GM12878 (cell line): ENCODE data around the gene GALK2. TPM values are rescaled to one million over a fixed set of nuclear protein-coding genes. Genes with fewer than 3 reads are reported as not detected.

Source experiments
- ATAC-seq: fragments of 200-7000 bp; cut with Tn5 transposase; 3 replicates; pipeline ENCODE4 v1.9.1; 2020; ENCODE audit warnings: mild to moderate bottlenecking, moderate library complexity
- BruUV-seq: library from RNA; stranded (reverse); fragments of 400-500 nt; replicated peaks from 2 replicates; lab custom pipeline; 2021; lab: Mats Ljungman, UMichigan
- CTCF ChIA-PET: fragments of 300-600 bp; sonication (Branson Sonifier 250); formaldehyde crosslinking; extraction: SDS; loops from one replicate; lab custom pipeline; 2021; ENCODE audit warnings: inconsistent platforms; lab: Yijun Ruan, JAX
- POLR2A ChIA-PET: fragments of 350-600 bp; formaldehyde crosslinking; extraction: SDS; loops from one replicate; lab custom pipeline; 2021; ENCODE audit warnings: inconsistent platforms; lab: Charles Lee
- RAD21 ChIA-PET: fragments of 300-600 bp; sonication (Branson Sonifier 250); formaldehyde crosslinking; loops from one replicate; lab custom pipeline; 2023; ENCODE audit warnings: antibody characterized with exemption; ENCODE audit not compliant: unreplicated experiment; lab: Charles Lee
- SMC1A ChIA-PET: fragments of 300-600 bp; sonication (Branson Sonifier 250); formaldehyde crosslinking; loops from one replicate; lab custom pipeline; 2023; ENCODE audit not compliant: unreplicated experiment, uncharacterized antibody; lab: Charles Lee
- DNase-seq: peaks from one replicate; pipeline ENCODE4 v3.0.0-alpha.2; 2011; ENCODE audit warnings: low read depth, low spot score
- FAIRE-seq: peaks from 3 replicates; lab custom pipeline; 2011; peaks lifted over from hg19 to GRCh38; lab: Jason Lieb, UNC
- H2AFZ ChIP-seq: 2 replicates; pipeline ENCODE4 v1.6.0; 2011; ENCODE audit warnings: low read depth, low read length, control low read depth; ENCODE audit not compliant: control insufficient read depth
- H3K27ac ChIP-seq: 2 replicates; pipeline ENCODE4 v1.5.1; 2011; ENCODE audit warnings: control low read depth; ENCODE audit not compliant: control insufficient read depth, insufficient read depth
- H3K27me3 ChIP-seq, 2 experiments: replicated peaks in 1 of 2; 2 replicates each; pipeline versions ENCODE4 v1.6.0 to v1.6.1; 2011; ENCODE audit warnings: low read length in 1 of 2; ENCODE audit not compliant: control insufficient read depth in 2 of 2, insufficient read depth in 2 of 2
- H3K36me3 ChIP-seq, 2 experiments: 2 replicates each; pipeline ENCODE4 v1.5.1; 2011; ENCODE audit warnings: low read length in 1 of 2; ENCODE audit not compliant: control insufficient read depth in 2 of 2, insufficient read depth in 2 of 2
- H3K4me1 ChIP-seq: 2 replicates; pipeline ENCODE4 v1.6.1; 2011; ENCODE audit warnings: mild to moderate bottlenecking, low read length, moderate library complexity, mixed read lengths; ENCODE audit not compliant: control insufficient read depth, insufficient read depth
- H3K4me2 ChIP-seq: 2 replicates; pipeline ENCODE4 v1.6.0; 2011; ENCODE audit warnings: control low read depth; ENCODE audit not compliant: control insufficient read depth, insufficient read depth
- H3K4me3 ChIP-seq: fragments of 200-600 bp; sonication (generic); 2 replicates; pipeline ENCODE4 v1.5.1; 2016
- H3K79me2 ChIP-seq: 2 replicates; pipeline ENCODE4 v1.6.0; 2011; ENCODE audit warnings: low read length; ENCODE audit not compliant: control insufficient read depth, insufficient read depth
- H3K9ac ChIP-seq: 2 replicates; pipeline ENCODE4 v1.8.0; 2011; ENCODE audit warnings: low read length, control low read depth, mixed read lengths; ENCODE audit not compliant: control insufficient read depth, insufficient read depth
- H3K9me3 ChIP-seq: replicated peaks from 3 replicates; pipeline ENCODE4 v1.5.1; 2011; ENCODE audit warnings: mild to moderate bottlenecking, low read length; ENCODE audit not compliant: control insufficient read depth, insufficient read depth
- H4K20me1 ChIP-seq: 2 replicates; pipeline ENCODE4 v1.6.0; 2011; ENCODE audit not compliant: control insufficient read depth, insufficient read depth
- ASH2L ChIP-seq: fragments of 300-600, 200-600 bp; sonication (generic); IDR thresholded peaks from 2 replicates; pipeline ENCODE4 v1.6.1; 2017; ENCODE audit warnings: low read depth, mild to moderate bottlenecking, borderline replicate concordance
- ATF3 ChIP-seq: IDR thresholded peaks from 2 replicates; pipeline ENCODE4 v1.6.1; 2011; ENCODE audit warnings: low read depth, mild to moderate bottlenecking, low read length, moderate library complexity, borderline replicate concordance; ENCODE audit errors: extremely low read depth
- ETV6 ChIP-seq, 2 experiments: fragments of 450-650 bp in 1 of 2; IDR thresholded peaks in 1 of 2; conservative IDR thresholded peaks in 1 of 2; 2 replicates each; pipeline ENCODE4 v1.6.1; 2014; ENCODE audit warnings: antibody characterized with exemption in 1 of 2, borderline replicate concordance in 1 of 2, low read depth in 1 of 2, mild to moderate bottlenecking in 1 of 2, moderate library complexity in 1 of 2
- HDAC6 ChIP-seq: fragments of 200-600 bp; sonication (generic); IDR thresholded peaks from one replicate; pipeline ENCODE4 v1.8.0; 2017; ENCODE audit warnings: antibody characterized with exemption; ENCODE audit not compliant: unreplicated experiment
- IRF5 ChIP-seq: fragments of 450-650 bp; IDR thresholded peaks from 2 replicates; pipeline ENCODE4 v1.6.1; 2017; ENCODE audit warnings: borderline replicate concordance
- KDM1A ChIP-seq: fragments of 200-600 bp; sonication (generic); IDR thresholded peaks from 2 replicates; pipeline ENCODE4 v1.6.1; 2016; ENCODE audit warnings: borderline replicate concordance
- MTA3 ChIP-seq: IDR thresholded peaks from 2 replicates; pipeline ENCODE4 v1.6.1; 2012; ENCODE audit warnings: low read length, inconsistent platforms, borderline replicate concordance
- NFYB ChIP-seq: IDR thresholded peaks from 2 replicates; pipeline ENCODE4 v1.6.1; 2011; ENCODE audit warnings: low read depth, mild to moderate bottlenecking, low read length, improper control_type of control experiment, moderate library complexity; ENCODE audit not compliant: insufficient read depth
- NRF1 ChIP-seq: conservative IDR thresholded peaks from 2 replicates; pipeline ENCODE4 v1.6.1; 2011; ENCODE audit warnings: mild to moderate bottlenecking, low read depth, low read length, improper control_type of control experiment
- RB1 ChIP-seq: fragments of 450-650 bp; formaldehyde crosslinking; IDR thresholded peaks from 2 replicates; pipeline ENCODE4 v1.6.1; 2017; ENCODE audit warnings: mild to moderate bottlenecking, borderline replicate concordance
- RUNX3 ChIP-seq: IDR thresholded peaks from 2 replicates; pipeline ENCODE4 v1.6.1; 2012; ENCODE audit warnings: low read length, inconsistent platforms
- SIN3A ChIP-seq: IDR thresholded peaks from 2 replicates; pipeline ENCODE4 v1.6.1; 2012; ENCODE audit warnings: low read depth, low read length, improper control_type of control experiment
- SUPT20H ChIP-seq: IDR thresholded peaks from 2 replicates; pipeline ENCODE4 v1.6.1; 2011; ENCODE audit warnings: low read depth, mild to moderate bottlenecking, low read length, moderate library complexity, borderline replicate concordance; ENCODE audit not compliant: control insufficient read depth
- WGBS: methylation state at CpG from one replicate; pipeline ENCODE4 v1.1.6; 2016; ENCODE audit warnings: low lambda C conversion rate; ENCODE audit not compliant: insufficient replicate concordance, insufficient coverage; ENCODE audit errors: missing lambda C conversion rate; 5-methylcytosine and 5-hydroxymethylcytosine counted together
- in situ Hi-C: fragments of 300-500 bp; cut with MboI; formaldehyde crosslinking; loops from 9 replicates; pipeline ENCODE4 v1.14.3; 2018; ENCODE audit warnings: mixed read lengths
- intact Hi-C: fragments of 100-400 bp; cut with micrococcal nuclease; formaldehyde crosslinking; loops from one replicate; pipeline ENCODE4 v1.14.2; 2022; ENCODE audit not compliant: unreplicated experiment
- polyA plus RNA-seq, 11 experiments: library from polyadenylated mRNA; depleted of rRNA in 4 of 11; unstranded in 6 of 11; stranded (reverse) in 5 of 11; fragments of >200 nt; fragmentation: Nextera tagmentation in 4 of 11; fragmentation: Illumina TruSeq in 1 of 11; extraction: Ambion mirVana in 4 of 11; extraction: Trizol in 1 of 11; gene quantifications; 1 replicate in 1 of 11; 2 replicates in 10 of 11; pipeline versions ENCODE4 v1.2.1 to v1.2.3, GENCODE V29; 2011 to 2016; ENCODE audit warnings: inconsistent platforms in 2 of 11, missing spikeins in 2 of 11, low read depth in 1 of 11
- total RNA-seq, 4 experiments: library from RNA; depleted of rRNA in 3 of 4; stranded (reverse); fragments of >200 nt in 3 of 4; fragmentation: Illumina TruSeq in 1 of 4; extraction: Trizol in 1 of 4; gene quantifications; 2 replicates each; pipeline versions ENCODE4 v1.2.1 to v1.2.3, GENCODE V29; 2013 to 2021

The GALK2 gene
- total and polyA plus RNA-seq, 10 of the 15 experiments (the other 5 are each of a cell fraction or from before 2014, with no cell fraction given), result 11.9 to 26.7 (median 15.4) TPM

- no peak overlapping the region for H3K4me3 ChIP-seq
- ChIA-PET POLR2A (no interaction called here), RAD21 (no interaction called here), SMC1A (no interaction called here), CTCF (interaction anchor here (0.6 kb wide), 1 partner anchor 26 kb away, joined by 4 read pairs; no protein-coding TSS in a partner anchor)
- TF ChIP-seq RUNX3, result no peak
- TF ChIP-seq SUPT20H, result no peak
- TF ChIP-seq KDM1A, result no peak
- no peak for TF ChIP-seq ATF3
- no peak for TF ChIP-seq NFYB
- DNase-seq (no peak), ATAC-seq (no peak), FAIRE-seq (no peak)
- 76% methylated on average over 2 of the region's 2 CpGs for WGBS
- no peaks in the 10 kb centered on the region for H3K4me1 ChIP-seq
- no peaks in the 10 kb centered on the region for H3K36me3 ChIP-seq
- no peaks in the 10 kb centered on the region for H3K27me3 ChIP-seq
- no peaks in the 10 kb centered on the region for H4K20me1 ChIP-seq
- H3K27ac ChIP-seq, result no peak overlapping the region
- no peaks in the 10 kb centered on the region; the same call in 2 of the 3 replicates for H3K9me3 ChIP-seq
- in situ Hi-C loops (no loop called here), intact Hi-C loops (no loop called here)
- H2AFZ ChIP-seq, result no peak overlapping the region
- no peak overlapping the region for H3K4me2 ChIP-seq
- no peaks in the 10 kb centered on the region for H3K79me2 ChIP-seq
- no peak overlapping the region for H3K9ac ChIP-seq
- BruUV-seq, result no TSS peak
Observed at GRCh38 chr15:49189631-49190030, 19.6 kb downstream of the GALK2 start.

GRCh38 chr15:49190586-49190985, 20.5 kb downstream of the GALK2 start:
- Histone ChIP-seq H3K4me2 (no peak overlapping the region), H3K9me3 (no peaks in the 10 kb centered on the region; the same call in 2 of the 3 replicates), H3K79me2 (no peaks in the 10 kb centered on the region), H3K27me3 (no peaks in the 10 kb centered on the region), H3K27ac (no peak overlapping the region), H4K20me1 (no peaks in the 10 kb centered on the region), H3K9ac (no peak overlapping the region), H3K4me3 (no peak overlapping the region), H2AFZ (no peak overlapping the region), H3K4me1 (no peaks in the 10 kb centered on the region), H3K36me3 (no peaks in the 10 kb centered on the region)
- CTCF ChIA-PET, result interaction anchor here (0.6 kb wide), 1 partner anchor 1661 kb away, joined by 4 read pairs; no protein-coding TSS in a partner anchor
- SMC1A ChIA-PET, result no interaction called here
- in situ Hi-C loops (no loop called here), intact Hi-C loops (no loop called here)
- RAD21 ChIA-PET, result no interaction called here
- peak; percentile 48 for ATAC-seq
- 77% methylated on average over 2 of the region's 2 CpGs for WGBS
- DNase-seq, result no peak
- BruUV-seq, result no TSS peak
- FAIRE-seq, result no peak
- POLR2A ChIA-PET, result no interaction called here
- no peak for TF ChIP-seq ETV6 (conservative IDR thresholded peaks at IDR 0.05 in 1 of 2, IDR thresholded peaks at IDR 0.05 in 1 of 2; ENCODE audit: borderline replicate concordance in 1 of 2, low read depth in 1 of 2)
- no peak for TF ChIP-seq ASH2L
- TF ChIP-seq MTA3, result no peak
- no peak for TF ChIP-seq SIN3A
- TF ChIP-seq RB1, result no peak
- no peak for TF ChIP-seq HDAC6
- TF ChIP-seq IRF5, result no peak
- no peak for TF ChIP-seq NRF1
